HCT116 (cell line): ENCODE measurements around the gene INPP5B. TPM values are rescaled to one million over a fixed set of nuclear protein-coding genes. Genes with fewer than 3 reads are reported as not detected.
A peak's percentile ranks its signal among the peaks of the same experiment; 100 is the strongest.

Experiments
- ATAC-seq: fragments of 200-7000 bp; cut with Tn5 transposase; 2 replicates; pipeline ENCODE4 v1.9.1; 2020; ENCODE audit warnings: mild to moderate bottlenecking, moderate library complexity
- BruUV-seq: library from RNA; stranded (reverse); fragments of 400-500 nt; replicated peaks from 2 replicates; lab custom pipeline; 2021; lab: Mats Ljungman, UMichigan
- CTCF ChIA-PET: fragments of 300-600 bp; sonication (Branson Sonifier 250); formaldehyde crosslinking; loops from one replicate; lab custom pipeline; 2021; ENCODE audit warnings: antibody characterized with exemption; lab: Charles Lee
- POLR2A ChIA-PET: fragments of 300-600, 350-600 bp; sonication (Branson Sonifier 250); formaldehyde crosslinking; loops from one replicate; lab custom pipeline; 2021; ENCODE audit warnings: antibody characterized with exemption; lab: Charles Lee
- RAD21 ChIA-PET, 2 experiments: fragments of 300-600 bp; sonication (Branson Sonifier 250); formaldehyde crosslinking; loops; one replicate each; lab custom pipeline; 2023; ENCODE audit warnings: low total read pairs in 2 of 2; ENCODE audit not compliant: uncharacterized antibody in 2 of 2, unreplicated experiment in 2 of 2, low non-redundant PET in 1 of 2; lab: Charles Lee
- DNase-seq: peaks from one replicate; pipeline ENCODE4 v3.0.0-alpha.2; 2010; ENCODE audit warnings: low read depth, low spot score
- H2AFZ ChIP-seq: fragments of 200-600 bp; shearing (Covaris generic), sonication (generic); 2 replicates; pipeline ENCODE4 v1.6.1; 2017; ENCODE audit warnings: low read depth, mixed run types, mixed read lengths, antibody characterized with exemption, low read length; ENCODE audit not compliant: poor library complexity, severe bottlenecking
- H3K27ac ChIP-seq: 2 replicates; pipeline ENCODE4 v1.5.1; 2012; ENCODE audit warnings: low read depth, low read length
- H3K27me3 ChIP-seq: fragments of 200-600 bp; sonication (generic); 2 replicates; pipeline ENCODE4 v1.6.1; 2016; ENCODE audit warnings: mixed run types, low read length, mixed read lengths; ENCODE audit not compliant: insufficient read depth
- H3K36me3 ChIP-seq, 2 experiments: fragments of 200-500 bp in 1 of 2; fragments of 200-600 bp in 1 of 2; sonication (Bioruptor generic) in 1 of 2; sonication (generic) in 1 of 2; 2 replicates each; pipeline versions ENCODE4 v1.5.1 to v1.6.1; 2014 to 2016; ENCODE audit warnings: low read length in 2 of 2, inconsistent platforms in 1 of 2, mixed read lengths in 1 of 2, mixed run types in 1 of 2; ENCODE audit not compliant: insufficient read depth in 2 of 2, control insufficient read depth in 1 of 2
- H3K4me1 ChIP-seq, 2 experiments: fragments of 200-600 bp in 1 of 2; sonication (generic) in 1 of 2; 2 replicates each; pipeline versions ENCODE4 v1.5.1 to v1.6.1; 2012 to 2017; ENCODE audit warnings: low read length in 2 of 2, inconsistent platforms in 1 of 2, mild to moderate bottlenecking in 1 of 2, mixed read lengths in 1 of 2, mixed run types in 1 of 2, moderate library complexity in 1 of 2; ENCODE audit not compliant: insufficient read depth in 2 of 2, control insufficient read depth in 1 of 2
- H3K4me2 ChIP-seq: fragments of 200-600 bp; sonication (generic); 2 replicates; pipeline ENCODE4 v1.6.1; 2017; ENCODE audit warnings: mixed run types, low read length, mixed read lengths
- H3K4me3 ChIP-seq, 2 experiments: fragments of 200-600 bp in 1 of 2; sonication (generic) in 1 of 2; replicated peaks in 1 of 2; 2 replicates each; pipeline ENCODE4 v1.5.1; 2011 to 2016; ENCODE audit warnings: low read length in 2 of 2, control low read depth in 1 of 2, low read depth in 1 of 2, mild to moderate bottlenecking in 1 of 2, mixed read lengths in 1 of 2, mixed run types in 1 of 2
- H3K79me2 ChIP-seq: fragments of 200-600 bp; sonication (generic); 2 replicates; pipeline ENCODE4 v1.6.1; 2017; ENCODE audit warnings: mild to moderate bottlenecking, mixed run types, low read length, moderate library complexity, mixed read lengths; ENCODE audit not compliant: insufficient read depth
- H3K9ac ChIP-seq: fragments of 200-600 bp; sonication (generic); 2 replicates; pipeline ENCODE4 v1.6.1; 2016; ENCODE audit warnings: low read length, mixed read lengths
- H3K9me2 ChIP-seq: fragments of 200-600 bp; sonication (generic), shearing (Covaris generic); 2 replicates; pipeline ENCODE4 v1.6.1; 2017; ENCODE audit warnings: mixed run types, mild to moderate bottlenecking, moderate library complexity; ENCODE audit not compliant: insufficient read depth
- H3K9me3 ChIP-seq, 2 experiments: fragments of 200-500 bp in 1 of 2; fragments of 200-600 bp in 1 of 2; sonication (Bioruptor generic) in 1 of 2; sonication (generic) in 1 of 2; 2 replicates each; pipeline ENCODE4 v1.6.1; 2014 to 2017; ENCODE audit warnings: low read length in 2 of 2, mixed read lengths in 2 of 2, inconsistent platforms in 1 of 2, low read depth in 1 of 2, mild to moderate bottlenecking in 1 of 2, mixed run types in 1 of 2, moderate library complexity in 1 of 2; ENCODE audit not compliant: control insufficient read depth in 1 of 2, insufficient read depth in 1 of 2
- H4K20me1 ChIP-seq: fragments of 200-600 bp; sonication (generic), shearing (Covaris generic); 2 replicates; pipeline ENCODE4 v1.6.1; 2017; ENCODE audit warnings: mixed run types, mild to moderate bottlenecking, moderate library complexity; ENCODE audit not compliant: insufficient read depth
- CEBPB ChIP-seq: IDR thresholded peaks from 2 replicates; pipeline ENCODE4 v1.6.1; 2012; ENCODE audit warnings: low read depth
- CTCF ChIP-seq, 3 experiments: fragments of 200-600 bp in 1 of 3; sonication (generic) in 1 of 3; IDR thresholded peaks in 2 of 3; conservative IDR thresholded peaks in 1 of 3; 2 replicates each; pipeline ENCODE4 v1.5.1; 2012 to 2017; ENCODE audit warnings: low read depth in 2 of 3, low read length in 2 of 3, antibody characterized with exemption in 1 of 3, borderline replicate concordance in 1 of 3, control low read depth in 1 of 3, mild to moderate bottlenecking in 1 of 3, mixed read lengths in 1 of 3, mixed run types in 1 of 3, moderate library complexity in 1 of 3; ENCODE audit not compliant: insufficient read depth in 1 of 3
- ELF1 ChIP-seq: IDR thresholded peaks from 2 replicates; pipeline ENCODE4 v1.6.1; 2012; ENCODE audit warnings: low read depth, borderline replicate concordance
- EZH2phosphoT487 ChIP-seq: fragments of 200-600 bp; IDR thresholded peaks from 2 replicates; pipeline ENCODE4 v1.6.1; 2018; ENCODE audit warnings: antibody characterized with exemption, borderline replicate concordance
- RAD21 ChIP-seq: IDR thresholded peaks from 2 replicates; pipeline ENCODE4 v1.6.1; 2012; ENCODE audit warnings: low read depth, mild to moderate bottlenecking
- SP1 ChIP-seq: IDR thresholded peaks from 2 replicates; pipeline ENCODE4 v1.6.1; 2012; ENCODE audit warnings: low read depth
- SRF ChIP-seq: IDR thresholded peaks from 2 replicates; pipeline ENCODE4 v1.6.1; 2012; ENCODE audit warnings: low read depth
- TCF7L2 ChIP-seq: IDR thresholded peaks from 2 replicates; pipeline ENCODE4 v1.7.0; 2011; ENCODE audit warnings: borderline replicate concordance, inconsistent platforms; ENCODE audit not compliant: insufficient read depth, insufficient read length; ENCODE audit errors: extremely low read depth
- YY1 ChIP-seq: IDR thresholded peaks from 2 replicates; pipeline ENCODE4 v1.6.1; 2011; ENCODE audit warnings: low read length, low read depth, moderate library complexity, mild to moderate bottlenecking; ENCODE audit not compliant: insufficient replicate concordance; ENCODE audit errors: extremely low read depth
- ZFX ChIP-seq: fragments of 450-650 bp; IDR thresholded peaks from 2 replicates; pipeline ENCODE4 v1.6.1; 2017
- ZNF274 ChIP-seq: fragments of 200-500 bp; sonication (Bioruptor generic); IDR thresholded peaks from 2 replicates; pipeline ENCODE4 v1.6.1; 2014; ENCODE audit warnings: mild to moderate bottlenecking, low read depth, low read length, inconsistent platforms
- intact Hi-C: fragments of 100-400 bp; cut with micrococcal nuclease; formaldehyde crosslinking; loops from 2 replicates; pipeline ENCODE4 v1.10.0; 2022
- total RNA-seq: library from RNA; stranded (reverse); gene quantifications from one replicate; pipeline ENCODE4 v1.2.1, GENCODE V29; 2021; ENCODE audit not compliant: unreplicated experiment
- TF ChIP-seq, protein P1 (sequence below): IDR thresholded peaks from 2 replicates; pipeline ENCODE4 v1.6.1; 2011; ENCODE audit warnings: mild to moderate bottlenecking, low read length, moderate library complexity; ENCODE audit not compliant: insufficient replicate concordance; ENCODE audit errors: extremely low read depth
- TF ChIP-seq, protein P2 (sequence below): IDR thresholded peaks from 2 replicates; pipeline ENCODE4 v1.6.1; 2012

INPP5B gene
- total RNA-seq, 1 experiment from 2014 or later = 20.8 TPM

DNA sequence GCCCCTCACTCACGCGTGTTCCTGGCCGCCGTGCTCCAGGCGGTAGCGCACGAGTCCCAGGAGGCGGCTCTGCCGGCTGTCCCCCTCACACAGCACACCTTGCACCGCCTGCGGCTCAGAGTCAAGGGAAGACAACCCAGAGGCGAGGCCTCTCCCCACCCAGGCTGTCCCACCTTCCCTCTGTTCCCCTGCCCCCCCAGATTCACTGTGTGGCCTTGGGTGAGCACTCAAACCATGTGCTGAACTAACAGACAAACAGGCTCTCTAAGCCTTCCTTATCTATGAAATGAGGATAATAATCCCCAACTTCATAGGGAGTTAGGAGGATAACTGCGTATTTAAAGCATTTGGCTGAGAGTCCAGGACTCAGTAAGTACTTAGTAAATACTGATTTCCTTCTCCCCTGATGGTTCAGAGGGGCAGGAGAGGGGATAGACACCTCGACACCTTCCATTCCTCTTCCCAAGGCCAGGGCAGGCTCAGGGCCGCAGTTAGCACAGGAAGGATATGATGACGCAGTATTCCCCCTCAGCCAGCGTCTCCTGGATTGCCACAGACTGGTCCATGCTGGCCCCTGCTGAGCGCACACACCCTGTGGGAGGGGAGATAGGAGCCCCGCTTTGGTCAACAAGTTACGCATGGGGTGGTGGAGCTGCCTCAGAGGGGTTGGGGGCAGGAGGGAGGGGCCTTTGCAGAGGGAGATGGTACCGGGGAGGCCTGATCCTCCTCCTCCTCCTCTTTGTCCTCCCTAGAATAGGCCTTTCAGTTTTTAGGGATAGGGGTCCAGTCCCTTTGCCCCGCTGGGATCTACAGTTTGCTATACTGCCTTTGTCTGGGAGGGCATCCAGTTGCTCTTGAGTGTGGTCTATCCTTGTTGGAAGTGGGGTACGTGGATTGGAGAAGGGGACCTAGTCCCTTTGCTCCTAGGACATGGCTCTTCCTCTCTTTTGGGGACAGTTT, 830 bp downstream of the INPP5B start:
- no peaks in the 10 kb centered on the region for H3K36me3 ChIP-seq
- peak; percentile 18 for ATAC-seq
- H4K20me1 ChIP-seq = no peaks in the 10 kb centered on the region
- no peaks in the 10 kb centered on the region for H3K27me3 ChIP-seq
- peak overlapping the region; percentile 57 for H3K9ac ChIP-seq
- no peaks in the 10 kb centered on the region for H3K9me3 ChIP-seq
- RAD21 ChIA-PET = no interaction called here
- TF ChIP-seq SP1 = no peak
- H3K4me2 ChIP-seq = peak overlapping the region; percentile 83
- intact Hi-C loops = no loop called here
- DNase-seq = no peak
- no peaks in the 10 kb centered on the region for H3K79me2 ChIP-seq
- H3K27ac ChIP-seq = peak overlapping the region; percentile 56; the same call in 1 of the 2 replicates
- H3K9me2 ChIP-seq = no peaks in the 10 kb centered on the region
- no peak overlapping the region for H2AFZ ChIP-seq
- POLR2A ChIA-PET = no interaction called here
- H3K4me1 ChIP-seq = peaks cover 9 to 33% of the 10 kb centered on the region in 2 experiments; a peak in 3 of 4 replicates
- TSS peak; percentile 53 for BruUV-seq
- peak overlapping the region; percentile 73 to 77 for H3K4me3 ChIP-seq
- CTCF ChIA-PET = no interaction called here

GRCh38 chr1:37945251-37945650, 1.6 kb downstream of the INPP5B start:
- Histone ChIP-seq H3K36me3 (no peaks in the 10 kb centered on the region), H3K4me1 (peaks cover 9 to 30% of the 10 kb centered on the region in 2 experiments; a peak in 3 of 4 replicates), H3K9ac (no peak overlapping the region), H3K4me2 (peak overlapping the region; percentile 83; the same call in 1 of the 2 replicates), H3K27me3 (no peaks in the 10 kb centered on the region), H3K4me3 (no peak overlapping the region), H3K9me2 (no peaks in the 10 kb centered on the region), H4K20me1 (no peaks in the 10 kb centered on the region), H3K79me2 (no peaks in the 10 kb centered on the region), H3K9me3 (no peaks in the 10 kb centered on the region), H2AFZ (no peak overlapping the region), H3K27ac (no peak overlapping the region)
- ChIA-PET POLR2A (no interaction called here), CTCF (no interaction called here), RAD21 (no interaction called here)
- ATAC-seq (no peak), DNase-seq (no peak)
- intact Hi-C loops = no loop called here
- no peak for TF ChIP-seq RAD21
- no peak for TF ChIP-seq CEBPB
- no peak for TF ChIP-seq TCF7L2
- no peak for TF ChIP-seq SRF
- TF ChIP-seq ZNF274 = no peak
- TF ChIP-seq EZH2phosphoT487 = no peak
- TF ChIP-seq, protein P1, sequence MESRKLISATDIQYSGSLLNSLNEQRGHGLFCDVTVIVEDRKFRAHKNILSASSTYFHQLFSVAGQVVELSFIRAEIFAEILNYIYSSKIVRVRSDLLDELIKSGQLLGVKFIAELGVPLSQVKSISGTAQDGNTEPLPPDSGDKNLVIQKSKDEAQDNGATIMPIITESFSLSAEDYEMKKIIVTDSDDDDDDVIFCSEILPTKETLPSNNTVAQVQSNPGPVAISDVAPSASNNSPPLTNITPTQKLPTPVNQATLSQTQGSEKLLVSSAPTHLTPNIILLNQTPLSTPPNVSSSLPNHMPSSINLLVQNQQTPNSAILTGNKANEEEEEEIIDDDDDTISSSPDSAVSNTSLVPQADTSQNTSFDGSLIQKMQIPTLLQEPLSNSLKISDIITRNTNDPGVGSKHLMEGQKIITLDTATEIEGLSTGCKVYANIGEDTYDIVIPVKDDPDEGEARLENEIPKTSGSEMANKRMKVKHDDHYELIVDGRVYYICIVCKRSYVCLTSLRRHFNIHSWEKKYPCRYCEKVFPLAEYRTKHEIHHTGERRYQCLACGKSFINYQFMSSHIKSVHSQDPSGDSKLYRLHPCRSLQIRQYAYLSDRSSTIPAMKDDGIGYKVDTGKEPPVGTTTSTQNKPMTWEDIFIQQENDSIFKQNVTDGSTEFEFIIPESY = no peak
- no peak for TF ChIP-seq ZFX
- no peak for TF ChIP-seq YY1
- no peak for TF ChIP-seq ELF1
- no peak for TF ChIP-seq CTCF (IDR thresholded peaks at IDR 0.05 in 2 of 3, conservative IDR thresholded peaks at IDR 0.05 in 1 of 3; ENCODE audit: borderline replicate concordance in 1 of 3, insufficient read depth in 1 of 3, low read depth in 2 of 3, low read length in 2 of 3)
- TF ChIP-seq, protein P2, sequence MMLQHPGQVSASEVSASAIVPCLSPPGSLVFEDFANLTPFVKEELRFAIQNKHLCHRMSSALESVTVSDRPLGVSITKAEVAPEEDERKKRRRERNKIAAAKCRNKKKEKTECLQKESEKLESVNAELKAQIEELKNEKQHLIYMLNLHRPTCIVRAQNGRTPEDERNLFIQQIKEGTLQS = no peak
- BruUV-seq = no TSS peak
